HepG2 (cell line): ENCODE results near the gene UGT8. TPM values are rescaled to one million over a fixed set of nuclear protein-coding genes. Genes with fewer than 3 reads are reported as not detected.
A peak's percentile ranks its signal among the peaks of the same experiment; 100 is the strongest.

Experiments
- MAFK ChIP-seq, 2 experiments: IDR thresholded peaks in 1 of 2; conservative IDR thresholded peaks in 1 of 2; 2 replicates each; pipeline ENCODE4 v1.6.1; 2011; ENCODE audit warnings: improper control_type of control experiment in 2 of 2, low read length in 2 of 2
- RARA ChIP-seq: IDR thresholded peaks from 2 replicates; pipeline ENCODE4 v1.6.1; 2016; ENCODE audit warnings: missing genetic modification reagents, missing compliant biosample characterization
- ZBTB40 ChIP-seq, 2 experiments: fragments of 450-650 bp in 1 of 2; sonication (generic) in 1 of 2; formaldehyde crosslinking in 1 of 2; IDR thresholded peaks; 2 replicates each; pipeline versions ENCODE4 v1.6.1 to v1.8.0; 2016 to 2022; ENCODE audit warnings: antibody characterized with exemption in 1 of 2, mild to moderate bottlenecking in 1 of 2, missing genetic modification reagents in 1 of 2
- polyA plus RNA-seq, 8 experiments: library from polyadenylated mRNA; depleted of rRNA in 3 of 8; stranded (reverse) in 7 of 8; unstranded in 1 of 8; fragments of >200 nt; fragmentation: Illumina TruSeq in 4 of 8; extraction: Trizol in 4 of 8; gene quantifications; 2 replicates each; pipeline versions ENCODE4 v1.2.1 to v1.2.3, GENCODE V29; 2011 to 2016; ENCODE audit warnings: low read depth in 4 of 8, missing spikeins in 1 of 8, mixed read lengths in 1 of 8; ENCODE audit not compliant: insufficient read depth in 1 of 8
- total RNA-seq, 5 experiments: library from RNA; depleted of rRNA; stranded (reverse); fragments of >200 nt; fragmentation: Illumina TruSeq; extraction: Trizol; gene quantifications; 2 replicates each; pipeline ENCODE4 v1.2.3, GENCODE V29; 2016; ENCODE audit warnings: low read depth in 1 of 5

The UGT8 gene
- total and polyA plus RNA-seq, 2 of the 13 experiments (the other 11 are each of a cell fraction or from before 2014, with no cell fraction given) = not detected

- TF ChIP-seq ZBTB40 (IDR thresholded peaks at IDR 0.05) (no peak), ZBTB40 (CRISPR knock-in tag; IDR thresholded peaks at IDR 0.05) (no peak), RARA (CRISPR knock-in tag) (no peak), MAFK (conservative IDR thresholded peaks at IDR 0.05 in 1 of 2, IDR thresholded peaks at IDR 0.05 in 1 of 2; ENCODE audit: low read length in 2 of 2) (peak; percentile 36 to 52)
Measured at GRCh38 chr4:114597410-114598115, 1.0 kb upstream of the UGT8 start (continued).
